Measurements from ENCODE around the gene ZNF287. TPM values are rescaled to one million over a fixed set of nuclear protein-coding genes. Genes with fewer than 3 reads are reported as not detected.
A peak's percentile ranks its signal among the peaks of the same experiment; 100 is the strongest.
"Not testable (repeated sequence)": the region's sequence is repeated elsewhere in the genome, so short reads cannot be mapped to it uniquely, and the experiment has no call there.

The ZNF287 gene
- total and polyA plus RNA-seq, 7 experiments from 2014 or later = 9.6 to 18.1 (median 13.4) TPM

- Mint-ChIP-seq H3K9me3 (peaks cover 8 to 100% (median 65%) of the 10 kb centered on the region in 11 donors), H3K4me3 (no peak overlapping the region), H3K27ac (no peak overlapping the region), H3K36me3 (peaks cover 18 to 62% (median 52%) of the 10 kb centered on the region in 5 donors), H3K4me1 (no peaks in the 10 kb centered on the region), H3K27me3 (no peaks in the 10 kb centered on the region)
- Histone ChIP-seq H3K36me3 (ENCODE audit: control insufficient read depth in 2 of 3, insufficient read depth in 3 of 3, low read length in 3 of 3) (peaks cover 0 to 40% (median 5%) of the 10 kb centered on the region in 3 experiments), H3K4me3 (ENCODE audit: low read length) (no peak overlapping the region), H3K4me1 (ENCODE audit: control insufficient read depth in 2 of 2, insufficient read depth in 2 of 2, low read length in 2 of 2) (no peaks in the 10 kb centered on the region), H3K27me3 (ENCODE audit: control insufficient read depth in 2 of 2, insufficient read depth in 2 of 2, low read length in 2 of 2) (no peaks in the 10 kb centered on the region), H3K27ac (ENCODE audit: low read depth, low read length) (no peak overlapping the region), H3K9me3 (ENCODE audit: control insufficient read depth in 2 of 3, low read length in 3 of 3) (peaks cover 16 to 79% (median 29%) of the 10 kb centered on the region in 3 experiments)
- no peak for ATAC-seq
- intact Hi-C loops (cut with micrococcal nuclease) = no loop called here
- no peak for DNase-seq
- ChIA-PET CTCF (no interaction called here), POLR2A (no interaction called here)
These were observed 16.9 kb downstream of the ZNF287 start for GRCh38 chr17:16551878-16552636.

GRCh38 chr17:16537130-16537458, 31.9 kb downstream of the ZNF287 start:
- POLR2A ChIA-PET = interaction anchor here (0.7 to 2.3 kb wide), 5 partner anchors 10 to 124 kb away, joined by 3 to 13 read pairs (median 9); partner anchors contain the start of gene ZNF287
- Mint-ChIP-seq H3K4me1 (peaks cover 6 to 23% (median 15%) of the 10 kb centered on the region in 7 donors), H3K36me3 (peaks cover 0 to 4% (median 0%) of the 10 kb centered on the region in 5 donors), H3K9me3 (peaks cover 0 to 24% (median 4%) of the 10 kb centered on the region in 11 donors), H3K27me3 (peaks cover 0 to 4% (median 0%) of the 10 kb centered on the region in 5 donors), H3K27ac (peak overlapping the region; percentile 85 to 96 (median 93)), H3K4me3 (peak overlapping the region; percentile 90 to 98 (median 96))
- no peaks in the 10 kb centered on the region for H3K27me3 ChIP-seq (ENCODE audit: control insufficient read depth in 2 of 2, insufficient read depth in 2 of 2, low read length in 2 of 2)
- DNase-seq (no peak), ATAC-seq (no peak)
- peaks cover 4 to 5% of the 10 kb centered on the region in 2 donors for H3K4me1 ChIP-seq (ENCODE audit: control insufficient read depth in 2 of 2, insufficient read depth in 2 of 2, low read length in 2 of 2)
- no peak overlapping the region for H3K4me3 ChIP-seq (ENCODE audit: low read length)
- H3K36me3 ChIP-seq (ENCODE audit: control insufficient read depth in 2 of 3, insufficient read depth in 3 of 3, low read length in 3 of 3) = no peaks in the 10 kb centered on the region
- CTCF ChIA-PET = interaction anchor here (1.0 to 2.5 kb wide), 4 partner anchors 47 to 456 kb away, joined by 5 to 28 read pairs (median 6); no protein-coding TSS in a partner anchor
- H3K9me3 ChIP-seq (ENCODE audit: control insufficient read depth in 2 of 3, low read length in 3 of 3) = no peaks in the 10 kb centered on the region
- H3K27ac ChIP-seq (ENCODE audit: low read depth, low read length) = peak overlapping the region; percentile 53
- intact Hi-C loops (cut with micrococcal nuclease) = loop anchor here (1.0 to 10.0 kb wide), 7 partner anchors 45 to 542 kb away; partner anchors contain the start of genes LRRC75A (in 1 of the 2), TTC19 (in 1 of the 2) and ZSWIM7 (in 1 of the 2)

DNA sequence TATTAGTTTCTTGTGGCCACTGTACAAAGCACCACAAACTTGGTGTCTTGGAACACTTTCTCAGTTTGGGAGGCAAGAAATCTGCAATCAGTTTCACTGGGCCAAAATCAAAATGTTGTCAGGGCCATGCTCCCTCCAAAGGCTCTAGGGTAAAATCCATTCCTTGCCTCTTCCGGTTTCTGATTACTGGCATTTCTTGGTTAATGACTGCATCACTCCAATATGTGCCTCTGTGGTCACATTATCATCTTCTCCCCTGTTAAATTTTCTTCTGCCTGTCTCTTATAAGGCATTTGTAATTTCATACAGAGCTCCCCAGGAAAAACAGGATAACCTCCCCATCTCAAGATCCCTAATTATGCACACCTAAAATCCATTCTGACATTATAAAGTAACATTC, 34.8 kb downstream of the ZNF287 start:
- H3K4me1 ChIP-seq (ENCODE audit: control insufficient read depth in 2 of 2, insufficient read depth in 2 of 2, low read length in 2 of 2) = peaks cover 4 to 5% of the 10 kb centered on the region in 2 donors
- peaks cover 6 to 18% (median 17%) of the 10 kb centered on the region in 5 donors for H3K27me3 Mint-ChIP-seq
- no peak for DNase-seq
- H3K27ac ChIP-seq (ENCODE audit: low read depth, low read length) = no peak overlapping the region
- no peaks in the 10 kb centered on the region for H3K9me3 ChIP-seq (ENCODE audit: control insufficient read depth in 2 of 3, low read length in 3 of 3)
- peaks cover 6 to 23% (median 15%) of the 10 kb centered on the region in 7 donors for H3K4me1 Mint-ChIP-seq
- no peak overlapping the region for H3K27ac Mint-ChIP-seq
- POLR2A ChIA-PET = interaction anchor here (1.1 kb wide), 1 partner anchor 96 kb away, joined by 3 read pairs; no protein-coding TSS in a partner anchor
- no peaks in the 10 kb centered on the region for H3K27me3 ChIP-seq (ENCODE audit: control insufficient read depth in 2 of 2, insufficient read depth in 2 of 2, low read length in 2 of 2)
- peak overlapping the region in 1 of 10 donors; percentile 90 for H3K4me3 Mint-ChIP-seq
- H3K36me3 ChIP-seq (ENCODE audit: control insufficient read depth in 2 of 3, insufficient read depth in 3 of 3, low read length in 3 of 3) = no peaks in the 10 kb centered on the region
- peaks cover 0 to 2% (median 0%) of the 10 kb centered on the region in 11 donors for H3K9me3 Mint-ChIP-seq
- intact Hi-C loops (cut with micrococcal nuclease) = loop anchor here (2.0 to 10.0 kb wide), 2 partner anchors 319 to 539 kb away; partner anchors contain the start of genes NCOR1 (in 1 of the 2), TTC19 (in 1 of the 2) and ZSWIM7 (in 1 of the 2)
- H3K4me3 ChIP-seq (ENCODE audit: low read length) = no peak overlapping the region
- peaks cover 0 to 2% (median 0%) of the 10 kb centered on the region in 5 donors for H3K36me3 Mint-ChIP-seq
- CTCF ChIA-PET = no interaction called here
- ATAC-seq = no peak

GRCh38 chr17:16529906-16530305, 39.1 kb downstream of the ZNF287 start:
- no peaks in the 10 kb centered on the region for H3K36me3 Mint-ChIP-seq
- peaks cover 0 to 2% (median 0%) of the 10 kb centered on the region in 11 donors for H3K9me3 Mint-ChIP-seq
- Histone ChIP-seq H3K27me3 (ENCODE audit: control insufficient read depth in 2 of 2, insufficient read depth in 2 of 2, low read length in 2 of 2) (no peaks in the 10 kb centered on the region), H3K27ac (ENCODE audit: low read depth, low read length) (no peak overlapping the region), H3K9me3 (ENCODE audit: control insufficient read depth in 2 of 3, low read length in 3 of 3) (no peaks in the 10 kb centered on the region), H3K4me1 (ENCODE audit: control insufficient read depth in 2 of 2, insufficient read depth in 2 of 2, low read length in 2 of 2) (peaks cover under 1 to 1% of the 10 kb centered on the region in 2 donors), H3K36me3 (ENCODE audit: control insufficient read depth in 2 of 3, insufficient read depth in 3 of 3, low read length in 3 of 3) (no peaks in the 10 kb centered on the region), H3K4me3 (ENCODE audit: low read length) (no peak overlapping the region)
- peaks cover 1 to 4% (median 1%) of the 10 kb centered on the region in 7 donors for H3K4me1 Mint-ChIP-seq
- peaks cover 25 to 37% (median 35%) of the 10 kb centered on the region in 5 donors for H3K27me3 Mint-ChIP-seq
- intact Hi-C loops (cut with micrococcal nuclease) = loop anchor here in 1 of 2 donors (10.0 kb wide), 1 partner anchor 535 kb away; the partner anchor contains the start of genes TTC19 and ZSWIM7
- H3K4me3 Mint-ChIP-seq = no peak overlapping the region
- ChIA-PET CTCF (interaction anchor here (1.2 kb wide), 1 partner anchor 9 kb away, joined by 3 read pairs; no protein-coding TSS in a partner anchor), POLR2A (interaction anchor here (0.9 kb wide), 1 partner anchor 13 kb away, joined by 3 read pairs; no protein-coding TSS in a partner anchor)
- no peak for DNase-seq
- no peak overlapping the region for H3K27ac Mint-ChIP-seq
- ATAC-seq = no peak

- ChIA-PET CTCF (no interaction called here), POLR2A (no interaction called here)
- intact Hi-C loops (cut with micrococcal nuclease) = no loop called here
- no peak for ATAC-seq
- Histone ChIP-seq H3K27ac (ENCODE audit: low read depth, low read length) (no peak overlapping the region), H3K9me3 (ENCODE audit: control insufficient read depth in 2 of 3, low read length in 3 of 3) (no peaks in the 10 kb centered on the region), H3K4me3 (ENCODE audit: low read length) (no peak overlapping the region), H3K27me3 (ENCODE audit: control insufficient read depth in 2 of 2, insufficient read depth in 2 of 2, low read length in 2 of 2) (no peaks in the 10 kb centered on the region), H3K36me3 (ENCODE audit: control insufficient read depth in 2 of 3, insufficient read depth in 3 of 3, low read length in 3 of 3) (no peaks in the 10 kb centered on the region), H3K4me1 (ENCODE audit: control insufficient read depth in 2 of 2, insufficient read depth in 2 of 2, low read length in 2 of 2) (no peaks in the 10 kb centered on the region)
- peaks cover 25 to 39% (median 36%) of the 10 kb centered on the region in 5 donors for H3K27me3 Mint-ChIP-seq
- peaks cover 0 to 4% (median 0%) of the 10 kb centered on the region in 7 donors for H3K4me1 Mint-ChIP-seq
- no peak for DNase-seq
- no peaks in the 10 kb centered on the region for H3K9me3 Mint-ChIP-seq
- H3K4me3 Mint-ChIP-seq = no peak overlapping the region
- no peaks in the 10 kb centered on the region for H3K36me3 Mint-ChIP-seq
- no peak overlapping the region for H3K27ac Mint-ChIP-seq
These were observed 41.7 kb downstream of the ZNF287 start for GRCh38 chr17:16527298-16527697.

DNA sequence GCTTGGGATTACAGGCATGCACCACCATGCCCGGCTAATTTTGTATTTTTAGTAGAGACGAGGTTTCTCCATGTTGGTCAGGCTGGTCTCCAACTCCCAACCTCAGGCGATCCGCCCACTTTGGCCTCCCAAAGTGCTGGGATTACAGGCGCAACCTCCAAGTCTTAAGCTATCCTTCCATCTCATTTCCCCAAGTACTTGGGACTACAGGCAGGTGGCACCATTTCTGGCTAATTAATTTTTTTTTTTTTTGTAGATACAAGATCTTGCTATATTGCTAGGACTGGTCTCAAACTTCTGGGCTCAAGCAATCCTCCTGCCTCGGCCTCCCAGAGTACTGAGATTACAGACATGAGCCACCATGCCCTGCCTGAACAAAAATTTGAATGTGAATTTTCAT, 43.4 kb downstream of the ZNF287 start:
- peaks cover 18 to 32% (median 28%) of the 10 kb centered on the region in 5 donors for H3K27me3 Mint-ChIP-seq
- H3K27ac ChIP-seq (ENCODE audit: low read depth, low read length); H3K4me3 ChIP-seq (ENCODE audit: low read length); DNase-seq; intact Hi-C loops (cut with micrococcal nuclease); H3K4me3 Mint-ChIP-seq; H3K9me3 ChIP-seq (ENCODE audit: control insufficient read depth in 2 of 3, low read length in 3 of 3); H3K4me1 ChIP-seq (ENCODE audit: control insufficient read depth in 2 of 2, insufficient read depth in 2 of 2, low read length in 2 of 2); H3K36me3 ChIP-seq (ENCODE audit: control insufficient read depth in 2 of 3, insufficient read depth in 3 of 3, low read length in 3 of 3); H3K9me3 Mint-ChIP-seq; H3K27me3 ChIP-seq (ENCODE audit: control insufficient read depth in 2 of 2, insufficient read depth in 2 of 2, low read length in 2 of 2); POLR2A ChIA-PET; H3K4me1 Mint-ChIP-seq; ATAC-seq; H3K27ac Mint-ChIP-seq; H3K36me3 Mint-ChIP-seq: not testable (repeated sequence)
- CTCF ChIA-PET = interaction anchor here (0.6 to 1.0 kb wide), 3 partner anchors 71 to 162 kb away, joined by 3 to 4 read pairs (median 4); no protein-coding TSS in a partner anchor
